Thyroid gland (tissue), 4 donors: ENCODE measurements around the gene GGT6.

ENCODE experiments used
- POLR2A ChIP-seq, 2 donors: fragments of 450-650 bp; IDR thresholded peaks; one replicate each; pipeline ENCODE4 v1.6.1; 2017; ENCODE audit warnings: antibody characterized with exemption in 2 of 2, mild to moderate bottlenecking in 2 of 2, moderate library complexity in 1 of 2
- TF ChIP-seq, protein P1 (sequence below), 6 experiments: fragments of 200-600 bp in 3 of 6; fragments of 450-650 bp in 3 of 6; sonication (generic) in 3 of 6; IDR thresholded peaks; one replicate each; pipeline ENCODE4 v1.5.1; 2016 to 2019; ENCODE audit warnings: antibody characterized with exemption in 6 of 6, mild to moderate bottlenecking in 2 of 6, inconsistent platforms in 1 of 6, moderate library complexity in 1 of 6

DNA sequence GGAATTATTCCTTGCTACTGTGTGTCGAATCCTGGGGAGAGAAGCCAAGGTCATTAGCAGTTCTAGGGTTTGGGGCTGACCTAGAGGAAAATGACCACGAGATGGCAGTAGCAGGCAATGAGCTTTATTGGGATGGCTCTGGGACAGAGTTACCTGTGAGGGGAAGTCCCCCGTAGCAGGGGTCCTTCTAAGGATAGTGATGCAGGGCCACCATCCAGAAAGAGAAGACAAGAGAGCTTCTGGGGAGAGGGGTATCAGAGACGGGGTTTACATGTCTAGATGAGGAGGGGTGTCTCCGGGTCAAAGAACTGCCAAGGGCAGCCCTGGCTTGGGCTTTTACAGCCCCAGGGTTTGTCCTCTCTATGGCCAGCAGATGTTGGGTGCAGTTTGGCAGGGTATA lies 6.4 kb upstream of the GGT6 start:
- TF ChIP-seq, protein P1, sequence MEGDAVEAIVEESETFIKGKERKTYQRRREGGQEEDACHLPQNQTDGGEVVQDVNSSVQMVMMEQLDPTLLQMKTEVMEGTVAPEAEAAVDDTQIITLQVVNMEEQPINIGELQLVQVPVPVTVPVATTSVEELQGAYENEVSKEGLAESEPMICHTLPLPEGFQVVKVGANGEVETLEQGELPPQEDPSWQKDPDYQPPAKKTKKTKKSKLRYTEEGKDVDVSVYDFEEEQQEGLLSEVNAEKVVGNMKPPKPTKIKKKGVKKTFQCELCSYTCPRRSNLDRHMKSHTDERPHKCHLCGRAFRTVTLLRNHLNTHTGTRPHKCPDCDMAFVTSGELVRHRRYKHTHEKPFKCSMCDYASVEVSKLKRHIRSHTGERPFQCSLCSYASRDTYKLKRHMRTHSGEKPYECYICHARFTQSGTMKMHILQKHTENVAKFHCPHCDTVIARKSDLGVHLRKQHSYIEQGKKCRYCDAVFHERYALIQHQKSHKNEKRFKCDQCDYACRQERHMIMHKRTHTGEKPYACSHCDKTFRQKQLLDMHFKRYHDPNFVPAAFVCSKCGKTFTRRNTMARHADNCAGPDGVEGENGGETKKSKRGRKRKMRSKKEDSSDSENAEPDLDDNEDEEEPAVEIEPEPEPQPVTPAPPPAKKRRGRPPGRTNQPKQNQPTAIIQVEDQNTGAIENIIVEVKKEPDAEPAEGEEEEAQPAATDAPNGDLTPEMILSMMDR (IDR thresholded peaks at IDR 0.05) = peak in 4 of 6 experiments; percentile 22 to 68 (median 47)
- TF ChIP-seq POLR2A (IDR thresholded peaks at IDR 0.05) = no peak
